Stimulated activated CD8-positive, alpha-beta memory T cell treated with anti-CD3 and anti-CD28 coated beads, Interleukin-7, amount 100 ng/mL, for 24 hours (primary cell): ENCODE results near the gene DPEP2.
"Not testable (repeated sequence)": the region's sequence is repeated elsewhere in the genome, so short reads cannot be mapped to it uniquely, and the experiment has no call there.

Source experiments
- DNase-seq: peaks from one replicate; pipeline ENCODE4 v3.0.0-alpha.2; 2020; ENCODE audit warnings: low read depth

Gene DPEP2

DNA sequence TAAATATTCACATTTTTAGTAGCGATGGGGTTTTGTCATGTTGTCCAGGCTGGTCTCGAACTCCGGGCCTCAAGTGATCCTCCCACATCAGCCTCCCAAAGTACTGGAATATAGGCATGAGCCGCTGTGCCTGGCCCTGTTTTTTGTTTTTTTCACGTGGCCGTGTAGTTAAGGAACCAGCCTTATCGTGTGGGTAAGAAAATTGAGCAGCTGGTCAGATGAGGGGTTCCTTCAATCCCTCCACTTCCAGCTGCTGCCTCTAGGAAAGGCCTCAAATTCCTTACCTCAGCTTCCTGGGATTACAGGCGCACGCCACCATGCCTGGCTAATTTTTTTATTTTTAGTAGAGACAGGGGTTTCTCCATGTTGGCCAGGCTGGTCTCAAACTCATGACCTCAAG lies 5.9 kb upstream of the DPEP2 start:
- no peak for DNase-seq

DNA sequence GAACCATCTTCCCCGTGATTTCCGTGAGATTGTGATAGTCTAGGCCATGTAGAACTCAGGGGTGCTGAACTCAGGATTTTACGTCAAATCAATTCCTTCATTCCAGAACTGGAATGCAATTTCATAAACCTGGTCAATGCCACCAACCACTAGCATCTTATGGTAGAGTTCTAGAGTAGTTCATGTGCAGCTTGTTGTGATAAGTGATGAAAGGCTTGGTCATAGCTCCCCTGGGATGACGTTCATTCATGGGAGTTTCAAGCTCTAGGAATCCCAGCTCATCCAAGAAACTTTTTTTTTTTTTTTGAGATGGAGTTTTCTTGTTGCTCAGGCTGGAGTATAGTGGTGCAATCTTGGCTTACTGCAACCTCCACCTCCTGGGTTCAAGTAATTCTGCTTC lies 3.7 kb upstream of the DPEP2 start:
- no peak for DNase-seq

DNA sequence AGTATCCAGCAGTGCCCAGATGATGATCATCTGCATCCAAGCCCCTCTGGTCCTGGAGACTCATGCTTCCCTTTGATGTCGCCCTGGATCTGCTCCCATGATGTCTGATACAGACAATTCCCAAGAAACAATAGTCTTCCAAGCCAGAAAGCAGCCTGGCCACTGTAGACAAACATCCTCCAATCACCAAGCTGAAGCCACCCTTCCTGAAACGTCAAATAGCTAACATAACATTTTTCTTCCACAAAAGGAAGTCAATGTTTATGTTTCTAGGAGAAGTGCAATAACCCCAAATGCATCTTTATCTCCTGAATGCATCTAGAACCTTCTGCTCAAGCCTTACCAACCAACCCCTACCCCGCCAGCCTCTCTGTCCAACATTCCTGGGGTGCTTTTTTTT lies 1.2 kb upstream of the DPEP2 start:
- no peak for DNase-seq

DNA sequence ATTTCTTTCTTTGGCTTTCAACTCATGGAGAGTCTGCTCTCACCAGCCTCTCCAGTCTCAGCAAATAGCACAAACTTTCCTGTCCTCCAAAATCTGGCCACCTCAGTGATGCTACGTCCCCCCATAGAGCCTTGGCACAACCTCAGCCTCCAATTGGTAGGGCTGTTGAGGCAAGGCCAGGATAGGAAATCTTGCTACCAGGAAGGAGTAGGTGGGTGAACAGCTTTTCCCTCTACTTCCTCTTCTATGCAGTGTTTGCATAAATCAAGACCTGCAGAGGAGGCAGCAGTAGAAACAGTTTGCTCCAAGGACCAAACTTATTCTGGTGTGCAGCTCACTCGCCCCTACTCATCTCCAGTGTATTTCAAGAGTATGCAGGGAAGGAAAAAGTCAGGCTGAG lies 701 bp upstream of the DPEP2 start:
- DNase-seq = no peak

DNA sequence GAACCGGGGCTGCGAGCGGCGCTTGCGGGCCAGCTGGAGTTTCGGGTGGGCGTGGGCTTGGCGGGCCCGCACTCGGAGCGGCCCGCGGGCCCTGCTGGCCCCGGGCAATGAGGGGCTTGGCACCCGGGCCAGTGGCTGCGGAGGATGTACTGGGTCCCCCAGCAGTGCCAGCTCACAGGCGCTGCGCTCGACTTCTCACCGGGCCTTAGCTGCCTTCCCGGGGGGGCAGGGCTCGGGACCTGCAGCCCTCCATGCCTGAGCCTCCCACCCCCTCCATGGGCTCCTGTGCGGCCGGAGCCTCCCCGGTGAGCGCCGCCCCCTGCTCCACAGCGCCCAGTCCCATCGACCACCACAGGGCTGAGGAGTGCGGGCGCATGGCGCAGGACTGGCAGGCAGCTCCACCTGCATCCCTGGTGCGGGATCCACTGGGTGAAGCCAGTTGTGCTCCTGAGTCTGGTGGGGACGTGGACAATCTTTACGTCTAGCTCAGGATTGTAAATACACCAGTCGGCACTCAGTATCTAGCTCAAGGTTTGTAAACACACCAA lies 979 bp downstream of the DPEP2 start:
- DNase-seq = not testable (repeated sequence)

DNA sequence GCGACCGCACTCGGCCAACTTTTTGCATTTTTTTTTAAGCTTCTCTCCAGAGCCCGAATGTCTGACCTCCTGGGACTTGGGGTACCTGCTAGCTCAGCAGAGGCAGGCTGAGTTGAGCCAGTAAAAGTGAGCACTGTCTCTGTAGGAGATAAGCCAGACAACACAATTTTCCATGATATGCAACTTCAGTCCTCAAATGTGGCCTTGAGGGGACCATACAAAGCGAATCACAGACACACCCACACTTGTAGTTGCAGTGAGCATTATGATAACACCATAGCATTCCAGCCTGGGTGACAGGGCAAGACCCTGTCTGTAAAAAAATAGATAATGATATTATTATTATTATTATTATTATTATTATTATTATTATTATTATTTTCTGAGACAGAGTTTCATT lies 2.6 kb downstream of the DPEP2 start:
- no peak for DNase-seq

DNA sequence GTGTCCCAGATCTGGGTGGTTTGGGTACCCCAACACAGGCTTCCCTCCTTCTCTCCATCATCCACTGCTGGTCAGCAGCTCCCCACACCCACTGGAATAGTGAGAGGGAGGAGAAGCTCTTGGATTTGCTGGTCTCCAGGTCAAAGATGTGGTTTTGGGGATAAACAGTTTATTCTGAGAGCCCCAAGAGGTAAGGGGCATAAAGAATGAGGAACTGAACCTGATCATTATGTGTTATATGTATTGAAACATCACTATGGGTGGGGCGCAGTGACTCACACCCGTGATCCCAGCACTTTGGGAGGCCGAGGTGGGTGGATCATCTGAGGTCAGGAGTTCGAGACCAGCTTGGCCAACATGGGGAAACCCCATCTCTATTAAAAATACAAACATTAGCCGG lies 3.9 kb downstream of the DPEP2 start:
- no peak for DNase-seq

DNA sequence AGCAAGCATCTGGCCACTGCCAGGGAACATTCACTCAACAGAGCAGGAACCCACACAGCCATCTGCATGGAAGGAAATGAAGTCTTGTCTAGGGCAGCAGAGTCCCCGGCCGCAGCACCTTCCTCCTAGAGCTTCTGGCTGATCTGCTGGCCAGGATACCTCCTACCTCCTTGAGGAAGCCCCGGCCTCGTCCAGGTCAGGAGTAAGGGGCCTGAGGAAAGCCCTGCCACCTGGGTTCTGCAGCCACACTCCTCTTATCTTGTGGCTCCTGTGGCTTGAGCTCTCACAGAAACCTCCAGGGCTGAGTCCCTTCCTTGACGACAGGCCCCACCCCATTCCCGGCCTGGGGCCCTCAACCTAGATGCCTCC lies 5.3 kb downstream of the DPEP2 start:
- not testable (repeated sequence) for DNase-seq

DNA sequence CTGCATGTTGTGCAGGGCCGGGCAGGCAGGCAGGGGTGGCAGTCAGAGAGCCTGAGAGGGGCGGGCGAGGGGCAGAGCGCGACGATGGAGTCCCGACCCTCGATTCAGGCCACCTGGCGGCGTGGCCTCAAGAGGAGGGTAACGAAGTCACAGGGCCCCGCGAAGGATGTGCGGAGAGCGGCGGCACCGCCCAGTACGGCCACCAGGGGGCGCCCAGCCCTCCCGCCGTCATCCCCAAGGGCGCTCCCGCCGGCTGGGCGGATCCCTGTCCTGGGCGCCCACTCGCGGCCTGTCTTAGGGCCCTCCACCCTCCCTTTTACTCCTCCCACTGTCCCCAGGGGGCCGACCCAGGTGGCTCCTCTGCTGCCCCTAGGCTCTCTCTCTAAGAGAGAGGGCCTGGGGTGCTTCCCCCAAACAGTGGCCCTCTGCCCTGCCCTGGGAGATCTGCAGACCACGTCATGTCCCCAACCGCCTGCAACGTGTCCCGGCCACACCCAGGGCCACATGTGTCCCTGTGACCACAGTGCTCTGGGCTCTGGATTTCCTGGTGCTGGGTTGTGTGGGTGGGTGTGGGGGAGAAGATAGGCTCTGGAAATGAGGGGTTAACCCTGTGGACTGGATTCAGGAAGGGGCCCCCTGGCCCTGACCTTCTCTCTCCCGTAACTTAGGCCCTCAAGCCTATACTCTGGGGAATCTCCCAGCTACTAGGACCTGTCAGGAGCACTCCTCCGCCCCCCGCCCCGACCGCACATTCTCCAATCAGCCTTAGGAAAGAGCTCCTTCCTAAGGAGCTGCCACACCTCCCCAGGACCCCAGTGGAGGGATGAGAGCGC lies 5.9 kb downstream of the DPEP2 start:
- peak; percentile 62 for DNase-seq

DNA sequence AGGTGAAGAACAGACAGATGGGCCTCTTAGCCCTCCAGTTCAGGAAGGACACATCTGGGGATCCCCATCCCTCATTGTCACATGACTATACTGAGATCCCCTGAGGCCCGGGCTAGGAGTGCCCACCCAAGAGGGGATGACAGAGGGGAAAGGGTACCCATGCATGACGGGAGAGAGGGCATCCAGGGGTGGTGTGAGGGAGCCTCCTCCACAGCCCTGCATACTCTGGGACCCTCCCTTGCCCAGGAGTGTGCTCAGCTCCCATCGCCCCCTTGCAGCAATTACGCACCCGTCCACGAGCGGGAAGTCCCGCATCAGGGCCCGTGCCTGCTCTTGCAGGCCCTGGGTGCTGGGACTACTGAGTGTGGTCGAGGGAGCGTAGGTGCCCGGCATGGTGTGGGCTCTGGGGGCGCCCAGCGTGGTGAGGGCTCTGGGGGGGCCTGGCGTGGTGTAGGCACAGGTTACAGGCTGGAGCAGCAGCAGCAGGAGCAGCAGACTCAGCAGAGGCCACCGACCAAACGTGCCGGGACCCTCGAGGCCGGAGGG lies 6.5 kb downstream of the DPEP2 start:
- no peak for DNase-seq

DNA sequence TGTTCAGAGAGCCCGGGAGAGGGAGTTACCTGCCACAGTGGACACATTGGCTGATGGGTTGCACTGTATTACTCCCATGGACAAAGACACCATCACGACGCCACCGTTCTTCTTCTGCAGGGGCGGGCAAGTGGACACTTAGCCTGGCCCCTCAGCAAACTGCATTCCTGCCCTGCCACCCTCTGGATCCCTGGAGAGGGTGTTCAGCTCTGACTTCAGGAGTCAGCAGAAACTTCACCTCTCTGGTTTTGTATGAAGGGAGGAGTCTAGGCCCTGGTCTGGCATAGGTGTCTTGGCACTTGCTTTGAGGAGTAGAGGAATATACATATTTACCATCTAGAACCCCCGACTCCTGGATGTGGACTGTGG lies 9.3 kb downstream of the DPEP2 start:
- DNase-seq = no peak

DNA sequence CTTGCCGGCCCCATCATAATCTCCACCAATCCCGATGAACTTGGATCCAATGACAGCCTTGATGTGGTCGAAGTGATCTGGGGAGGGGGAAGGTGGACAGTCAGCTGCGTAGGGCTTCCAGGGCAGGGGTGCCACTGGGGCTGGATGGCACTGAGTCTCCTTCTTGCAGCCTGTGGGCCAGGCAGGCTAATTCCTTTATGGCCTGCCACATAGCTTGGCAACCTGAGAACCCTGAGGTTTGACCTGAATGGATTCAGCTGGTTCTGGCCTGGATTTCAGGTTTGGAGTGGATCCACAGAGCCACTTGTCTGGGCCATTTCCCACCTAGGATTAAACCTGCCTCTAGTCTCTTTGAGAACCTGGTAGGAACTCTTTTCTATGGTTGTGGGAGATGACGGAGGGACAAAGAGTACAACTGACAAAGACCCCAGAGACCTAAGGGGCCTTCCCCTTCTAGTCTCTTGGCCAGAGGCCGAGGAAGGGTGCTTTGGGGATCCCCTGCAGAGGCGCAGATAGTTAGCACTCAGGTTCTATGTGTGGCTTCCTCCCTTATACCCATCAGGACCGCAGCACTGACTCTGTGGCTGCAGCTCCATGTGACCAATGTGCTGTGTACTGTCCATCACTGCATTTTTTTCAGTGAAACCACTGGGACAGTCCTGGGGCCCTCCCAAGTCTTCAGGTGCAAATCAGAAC lies 9.8 kb downstream of the DPEP2 start:
- no peak for DNase-seq

DNA sequence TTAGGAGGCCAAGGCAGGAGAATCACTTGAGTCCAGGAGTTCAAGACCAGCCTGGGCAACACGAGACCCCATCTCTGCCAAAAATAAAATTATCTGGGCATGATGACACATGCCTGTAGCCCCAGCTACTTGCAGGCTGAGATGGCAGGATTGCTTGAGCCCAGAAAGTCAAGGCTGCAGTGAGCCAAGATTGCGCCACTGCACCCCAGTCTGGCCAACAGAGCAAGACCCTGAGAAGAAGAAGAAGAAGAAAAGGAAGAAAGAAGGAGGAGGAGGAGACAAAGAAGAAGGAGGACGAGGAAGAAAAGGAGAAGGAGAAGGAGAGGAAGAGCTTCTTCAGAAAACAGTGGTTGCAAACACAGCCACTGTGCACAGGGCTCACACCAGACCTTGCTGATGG lies 10.6 kb downstream of the DPEP2 start:
- DNase-seq = no peak

DNA sequence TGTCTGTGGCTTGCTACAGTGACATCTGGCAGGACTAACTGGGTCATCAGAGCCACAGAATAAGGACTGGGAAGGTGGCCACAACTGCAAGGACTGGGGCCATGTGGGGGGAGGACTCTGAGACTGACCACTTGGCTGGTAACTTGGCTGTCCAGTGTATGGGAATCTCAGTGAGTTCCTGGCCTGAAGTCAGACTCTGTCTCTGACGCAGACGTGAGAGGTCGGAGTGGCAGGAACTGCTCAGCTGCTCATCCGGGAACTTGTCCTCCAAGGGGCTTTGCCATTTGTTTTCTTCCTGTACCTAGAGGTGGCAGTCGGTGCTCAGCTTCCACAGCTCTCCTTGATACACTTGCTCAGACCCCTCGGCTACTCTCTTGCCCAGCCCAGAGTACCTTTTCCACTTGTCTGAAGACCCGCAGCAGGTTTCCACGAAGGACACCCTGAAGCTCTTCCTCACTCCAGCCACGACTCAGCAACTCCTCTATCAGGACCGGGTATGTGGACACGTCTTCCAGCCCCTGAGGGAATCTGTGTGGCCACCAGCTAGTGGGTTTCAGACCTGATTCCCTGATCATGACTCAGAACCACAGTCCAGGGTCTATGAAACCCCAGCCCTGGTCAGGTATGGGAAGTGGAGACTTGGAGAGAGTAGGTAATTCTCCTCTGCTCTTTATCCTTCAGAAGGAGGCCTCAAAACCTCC lies 11.7 kb downstream of the DPEP2 start:
- no peak for DNase-seq

DNA sequence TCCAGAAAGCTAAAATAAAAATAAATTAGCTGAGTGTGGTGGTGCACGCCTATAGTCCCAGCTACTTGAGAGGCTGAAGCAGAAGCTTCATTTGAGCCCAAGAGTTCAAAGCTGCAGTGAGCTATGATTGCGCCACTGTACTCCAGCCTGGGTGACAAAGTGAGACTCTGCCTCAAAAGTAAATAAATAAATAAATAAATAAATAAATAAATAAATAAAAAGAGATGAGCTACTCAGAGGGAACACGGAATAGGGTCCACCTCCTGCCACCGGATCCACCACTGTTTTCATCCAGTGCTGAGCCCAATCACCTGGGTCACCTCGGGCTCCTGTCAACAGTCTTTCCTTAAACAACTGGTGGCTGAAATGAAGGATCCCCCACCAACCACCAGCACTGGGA lies 12.3 kb downstream of the DPEP2 start:
- no peak for DNase-seq

DNA sequence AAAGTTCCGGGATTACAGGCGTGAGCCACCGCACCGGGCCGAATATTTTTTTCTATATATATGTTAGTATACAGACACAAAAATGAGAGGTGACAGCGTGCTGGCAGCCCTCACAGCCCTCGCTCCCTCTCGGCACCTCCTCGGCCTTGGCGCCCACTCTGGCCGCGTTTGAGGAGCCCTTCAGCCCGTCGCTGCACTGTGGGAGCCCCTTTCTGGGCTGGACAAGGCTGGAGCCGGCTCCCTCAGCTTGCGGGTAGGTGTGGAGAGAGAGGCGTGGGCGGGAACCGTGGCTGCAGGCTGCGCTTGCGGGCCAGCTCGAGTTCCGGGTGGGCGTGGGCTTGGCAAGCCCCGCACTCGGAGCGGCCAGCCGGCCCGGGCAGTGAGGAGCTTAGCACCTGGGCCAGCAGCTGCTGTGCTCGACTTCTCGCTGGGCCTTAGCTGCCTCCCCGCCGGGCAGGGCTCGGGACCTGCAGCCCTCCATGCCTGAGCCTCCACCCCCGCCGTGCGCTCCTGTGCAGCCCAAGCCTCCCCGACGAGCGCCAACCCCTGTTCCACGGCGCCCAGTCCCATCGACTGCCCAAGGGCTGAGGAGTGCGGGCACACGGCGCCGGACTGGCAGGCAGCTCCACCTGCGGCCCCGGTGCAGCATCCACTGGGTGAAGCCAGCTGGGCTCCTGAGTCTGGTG lies 17.1 kb downstream of the DPEP2 start:
- no peak for DNase-seq

DNA sequence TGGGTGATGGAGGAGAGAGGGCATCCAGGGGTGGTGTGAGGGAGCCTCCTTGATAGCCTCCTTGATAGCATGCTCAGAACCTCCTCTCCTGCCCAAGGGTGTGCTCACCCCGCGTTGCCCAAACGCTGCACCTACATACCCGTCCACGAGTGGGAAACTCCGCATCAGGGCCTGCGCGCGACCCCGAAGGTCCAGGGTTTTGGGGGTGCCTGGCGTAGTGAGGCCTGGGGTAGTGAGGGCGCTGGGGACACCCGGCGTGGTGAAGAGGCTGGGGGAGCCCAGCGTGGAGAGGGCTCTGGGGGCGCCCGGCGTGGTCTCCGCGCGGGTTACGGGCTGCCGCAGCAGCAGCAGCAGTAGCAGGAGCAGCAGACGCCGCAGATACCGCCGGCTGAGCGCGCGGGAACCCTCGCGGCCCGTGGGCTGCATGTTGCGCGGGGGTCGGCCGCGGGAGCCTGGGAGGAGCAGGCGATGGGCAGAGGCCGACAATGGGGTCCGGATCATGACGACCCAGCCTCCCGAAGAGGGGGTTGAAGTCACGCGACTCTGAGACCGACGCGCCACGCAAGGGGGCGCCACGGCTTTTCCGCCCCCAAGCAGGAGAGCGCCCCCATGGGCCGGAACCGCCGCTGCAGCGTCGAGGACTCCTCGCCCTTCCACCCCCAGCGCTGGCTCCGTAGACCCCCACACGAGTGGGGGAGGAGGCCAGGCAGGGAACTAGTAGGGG lies 19.2 kb downstream of the DPEP2 start, which contains the start of gene DPEP3:
Gene DPEP3, minus strand, starts transcription at position 545 of the 724 bp plus-strand sequence. Its CDS starts 119 bp downstream, at position 426.
- DNase-seq = no peak

DNA sequence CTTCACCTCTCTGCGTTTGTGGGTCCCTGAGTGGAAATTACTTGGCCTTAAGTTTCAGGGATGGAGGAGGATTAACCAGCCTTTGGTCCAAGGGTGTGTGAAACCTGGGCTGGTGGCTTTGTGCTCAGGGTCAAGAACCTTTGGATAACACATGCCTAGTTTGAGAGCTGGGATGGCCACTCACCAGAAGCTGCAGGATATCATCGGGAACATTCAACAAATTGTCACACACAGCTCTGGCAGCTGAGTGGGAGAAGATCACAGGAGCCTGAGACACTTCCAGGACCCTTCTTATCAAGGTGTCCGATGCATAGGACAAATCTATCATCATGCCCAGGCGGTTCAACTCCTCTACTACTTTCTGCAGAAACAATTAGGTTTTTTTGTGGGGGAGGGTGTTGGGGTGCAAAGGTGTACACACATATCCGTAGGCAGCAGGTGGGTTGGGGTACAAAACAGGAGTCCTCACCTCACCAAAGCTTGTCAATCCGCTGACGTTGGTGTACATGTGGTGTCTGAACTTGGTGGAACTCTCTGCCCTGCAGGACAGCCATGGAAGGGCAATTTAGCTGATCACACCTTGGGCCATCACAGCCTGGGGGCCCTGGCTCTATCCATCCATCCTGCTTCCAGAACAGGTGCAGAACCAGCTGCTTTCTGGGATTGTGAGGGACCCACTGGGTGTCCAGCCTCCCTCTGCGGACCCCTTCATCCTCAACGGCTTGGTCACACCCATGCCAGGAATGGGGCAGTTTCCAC lies 21.6 kb downstream of the DPEP2 start:
- DNase-seq = no peak

DNA sequence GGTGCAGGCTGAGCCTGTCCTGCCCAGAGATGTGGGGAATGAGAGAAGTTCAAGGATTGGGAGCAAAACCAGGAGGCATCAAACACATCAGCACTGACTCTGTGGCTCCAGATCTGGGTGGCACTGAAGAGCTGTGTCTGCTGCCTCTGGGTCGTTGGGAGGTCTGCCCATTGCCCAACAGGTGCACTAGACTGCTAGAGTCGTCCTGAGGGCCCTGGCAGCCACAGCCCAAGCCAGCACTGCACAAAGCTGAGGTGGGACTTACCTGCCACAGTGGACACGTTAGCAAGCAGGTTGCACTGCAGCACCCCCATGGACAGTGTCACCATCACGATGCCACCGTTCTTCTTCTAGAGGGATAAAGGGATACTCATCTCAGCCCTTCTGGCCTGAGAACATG lies 22.3 kb downstream of the DPEP2 start:
- no peak for DNase-seq

DNA sequence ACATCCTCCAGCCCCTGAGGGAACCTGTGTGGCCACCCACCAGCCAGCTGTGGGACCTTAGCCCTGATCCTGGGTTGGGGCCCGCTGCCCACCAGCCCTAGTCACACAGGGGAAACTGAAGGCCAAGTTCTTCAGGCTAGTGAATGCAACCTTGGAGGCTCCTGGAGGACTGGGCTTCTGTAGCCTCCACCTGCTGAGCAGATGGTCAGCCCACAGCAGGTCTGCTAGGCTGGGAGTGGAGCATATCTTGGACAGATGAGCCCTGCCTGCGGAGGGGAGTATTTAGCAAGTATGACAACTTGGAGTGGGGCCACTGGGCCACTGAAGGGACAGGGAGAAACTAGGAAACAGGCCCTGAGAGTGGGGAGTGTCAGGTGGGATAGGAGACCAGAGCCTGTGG lies 23.1 kb downstream of the DPEP2 start:
- DNase-seq = no peak
